H1 (cell line): ENCODE data around the gene PGP. TPM values are rescaled to one million over a fixed set of nuclear protein-coding genes. Genes with fewer than 3 reads are reported as not detected.
A peak's percentile ranks its signal among the peaks of the same experiment; 100 is the strongest.

Experiments
- ATF2 ChIP-seq: IDR thresholded peaks from 2 replicates; pipeline ENCODE4 v1.6.1; 2012; ENCODE audit warnings: low read length, inconsistent platforms
- BRCA1 ChIP-seq: IDR thresholded peaks from 2 replicates; pipeline ENCODE4 v1.6.1; 2012; ENCODE audit warnings: low read depth, low read length, improper control_type of control experiment
- CBX8 ChIP-seq: fragments of 300-800, 300-1000 bp; sonication (generic); IDR thresholded peaks from 2 replicates; pipeline ENCODE4 v1.7.1; 2016; ENCODE audit warnings: low read depth, low read length, borderline replicate concordance
- CEBPB ChIP-seq: IDR thresholded peaks from 2 replicates; pipeline ENCODE4 v1.6.1; 2012; ENCODE audit warnings: low read depth, low read length
- CHD2 ChIP-seq: IDR thresholded peaks from 2 replicates; pipeline ENCODE4 v1.6.1; 2012; ENCODE audit warnings: low read length, improper control_type of control experiment
- CREB1 ChIP-seq: IDR thresholded peaks from 2 replicates; pipeline ENCODE4 v1.6.1; 2012; ENCODE audit warnings: inconsistent platforms
- CTCF ChIP-seq, 3 experiments: IDR thresholded peaks; 1 replicate in 2 of 3; 2 replicates in 1 of 3; pipeline versions ENCODE4 v1.5.1 to v1.6.1; 2011; ENCODE audit warnings: low read length in 3 of 3, mild to moderate bottlenecking in 3 of 3, inconsistent platforms in 2 of 3, low read depth in 1 of 3, moderate library complexity in 1 of 3; ENCODE audit not compliant: insufficient read depth in 1 of 3; ENCODE audit errors: control extremely low read depth in 1 of 3
- HDAC2 ChIP-seq, 2 experiments: fragments of 300-600 bp in 1 of 2; sonication (generic) in 1 of 2; IDR thresholded peaks; 2 replicates each; pipeline ENCODE4 v1.6.1; 2011 to 2012; ENCODE audit warnings: low read depth in 2 of 2, low read length in 2 of 2, mild to moderate bottlenecking in 2 of 2, moderate library complexity in 2 of 2, borderline replicate concordance in 1 of 2, inconsistent platforms in 1 of 2
- KDM1A ChIP-seq: fragments of 200-600, 300-600 bp; sonication (generic); IDR thresholded peaks from 2 replicates; pipeline ENCODE4 v1.7.1; 2016; ENCODE audit warnings: mild to moderate bottlenecking, low read length, borderline replicate concordance
- KDM5A ChIP-seq: fragments of 200-600 bp; IDR thresholded peaks from 2 replicates; pipeline ENCODE4 v1.7.1; 2012; ENCODE audit warnings: mild to moderate bottlenecking, low read length, inconsistent platforms, mixed read lengths
- POLR2A ChIP-seq, 2 experiments: IDR thresholded peaks; 1 replicate in 1 of 2; 2 replicates in 1 of 2; pipeline ENCODE4 v1.6.1; 2011; ENCODE audit warnings: low read depth in 2 of 2, low read length in 2 of 2, mild to moderate bottlenecking in 2 of 2; ENCODE audit errors: control extremely low read depth in 1 of 2
- POU5F1 ChIP-seq: IDR thresholded peaks from 2 replicates; pipeline ENCODE4 v1.6.1; 2011; ENCODE audit warnings: low read depth, mild to moderate bottlenecking, low read length, moderate library complexity
- RFX5 ChIP-seq: IDR thresholded peaks from 2 replicates; pipeline ENCODE4 v1.6.1; 2011; ENCODE audit warnings: low read depth, low read length, improper control_type of control experiment, borderline replicate concordance
- SAP30 ChIP-seq: fragments of 300-600 bp; sonication (generic); IDR thresholded peaks from 2 replicates; pipeline ENCODE4 v1.7.1; 2012; ENCODE audit warnings: low read length, moderate library complexity, mild to moderate bottlenecking, inconsistent platforms; ENCODE audit not compliant: insufficient read depth, insufficient replicate concordance
- SP1 ChIP-seq: IDR thresholded peaks from 2 replicates; pipeline ENCODE4 v1.6.1; 2011; ENCODE audit warnings: low read depth, low read length
- SP2 ChIP-seq: IDR thresholded peaks from 2 replicates; pipeline ENCODE4 v1.6.1; 2012; ENCODE audit warnings: mild to moderate bottlenecking, low read length, inconsistent platforms
- SP4 ChIP-seq: IDR thresholded peaks from 2 replicates; pipeline ENCODE4 v1.6.1; 2012; ENCODE audit warnings: low read length, inconsistent platforms
- SUZ12 ChIP-seq: fragments of 200-600 bp; sonication (generic); IDR thresholded peaks from 2 replicates; pipeline ENCODE4 v1.6.1; 2012; ENCODE audit warnings: mild to moderate bottlenecking, inconsistent platforms, low read length, moderate library complexity, mixed read lengths
- TEAD4 ChIP-seq: IDR thresholded peaks from 2 replicates; pipeline ENCODE4 v1.6.1; 2012; ENCODE audit warnings: low read depth, low read length, inconsistent platforms, mixed read lengths
- polyA plus RNA-seq, 7 experiments: library from polyadenylated mRNA; depleted of rRNA in 3 of 7; stranded (reverse) in 5 of 7; unstranded in 2 of 7; fragments of >200 nt in 5 of 7; fragments of 200-250 nt in 2 of 7; gene quantifications; 1 replicate in 5 of 7; 2 replicates in 1 of 7; 4 replicates in 1 of 7; pipeline versions ENCODE4 v1.2.1 to v1.2.3, GENCODE V29; 2011 to 2013; ENCODE audit warnings: missing spikeins in 2 of 7, mixed read lengths in 2 of 7
- total RNA-seq: library from RNA; stranded (reverse); fragmentation: NEBNext Ultra II Directional; extraction: Animal tissue kit (Norgen Biotek cat#: 25700); gene quantifications from 2 replicates; pipeline ENCODE4 v1.2.1, GENCODE V29; 2021

PGP gene
- total and polyA plus RNA-seq, 2 of the 8 experiments (the other 6 are each of a cell fraction or from before 2014, with no cell fraction given), result 30.9 to 55.9 TPM

DNA sequence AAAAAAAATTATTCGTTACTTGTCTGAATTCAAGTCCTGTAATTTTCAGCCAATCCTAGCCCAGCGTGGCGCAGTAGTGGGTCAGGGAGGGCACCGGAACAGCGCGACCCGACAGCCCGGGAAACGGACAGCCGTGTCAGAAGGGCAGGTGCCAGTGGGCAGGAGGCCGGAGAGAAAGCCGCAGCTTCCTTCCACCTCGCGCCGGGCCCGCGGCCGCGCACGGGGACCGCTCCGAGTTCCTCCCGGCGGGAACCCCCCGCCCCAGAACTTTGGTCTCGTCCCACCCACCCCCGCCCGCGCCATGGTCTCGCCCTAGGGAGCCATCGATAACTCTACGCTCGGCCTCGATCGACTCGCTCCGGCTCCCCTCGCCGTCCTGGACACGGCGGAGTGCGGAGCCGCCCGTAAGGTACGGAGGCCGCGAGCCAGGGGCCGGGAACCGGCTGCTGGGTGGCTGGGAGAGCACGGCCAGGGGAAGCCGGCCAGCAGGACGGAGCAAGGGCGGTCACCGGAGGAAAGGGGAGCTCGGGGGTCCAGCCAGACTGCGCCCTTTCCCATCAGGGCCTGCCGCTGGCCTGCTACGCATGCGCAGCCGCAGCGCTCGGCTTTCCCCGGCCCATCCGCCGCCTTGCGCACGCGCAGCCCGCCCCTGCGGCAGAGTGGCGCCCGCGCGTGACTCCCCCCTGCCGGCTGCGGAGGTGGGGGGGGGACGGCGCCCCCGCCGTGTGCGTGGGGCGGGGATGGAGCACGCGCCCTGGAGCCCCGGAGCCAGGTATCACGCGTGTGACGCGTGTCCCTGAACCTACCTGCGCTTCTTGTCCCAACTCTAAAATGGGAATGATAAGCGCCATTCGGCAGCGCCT is 9.3 kb downstream of the PGP start, which contains the start of gene MLST8 (continued):
- TF ChIP-seq CREB1, result peak; percentile 60; the same call in 1 of the 2 replicates
- TF ChIP-seq POLR2A (IDR thresholded peaks at IDR 0.05; ENCODE audit: control extremely low read depth in 1 of 2, low read depth in 2 of 2, low read length in 2 of 2), result peak in 1 of 2 experiments; percentile 94; a peak in 2 of 3 replicates
- no peak for TF ChIP-seq SP1
- no peak for TF ChIP-seq CEBPB
- no peak for TF ChIP-seq BRCA1
- no peak for TF ChIP-seq RFX5
- TF ChIP-seq CBX8, result no peak
- TF ChIP-seq SP2, result no peak
- TF ChIP-seq KDM5A, result peak; percentile 65; the same call in 1 of the 2 replicates
- TF ChIP-seq POU5F1, result no peak
- TF ChIP-seq HDAC2 (IDR thresholded peaks at IDR 0.05; ENCODE audit: borderline replicate concordance in 1 of 2, low read depth in 2 of 2, low read length in 2 of 2), result no peak; a peak in 1 of 4 replicates
- no peak for TF ChIP-seq CHD2
- no peak for TF ChIP-seq TEAD4
- TF ChIP-seq SP4, result 0 out of 2 replicates have a peak, but pooled peaks have one; percentile 91
- TF ChIP-seq ATF2, result no peak
- TF ChIP-seq CTCF (IDR thresholded peaks at IDR 0.05; ENCODE audit: control extremely low read depth in 1 of 3, insufficient read depth in 1 of 3, low read depth in 1 of 3, low read length in 3 of 3), result no peak
- TF ChIP-seq SUZ12, result 0 out of 2 replicates have a peak, but pooled peaks have one; percentile 22
- TF ChIP-seq SAP30, result no peak
- no peak for TF ChIP-seq KDM1A
